Right lobe of liver (tissue), 6 donors: ENCODE results near the gene TMC8. TPM values are rescaled to one million over a fixed set of nuclear protein-coding genes. Genes with fewer than 3 reads are reported as not detected.

Experiments
- ATAC-seq, 4 donors: fragments of 200-7000 bp; cut with Tn5 transposase; one replicate each; pipeline ENCODE4 v1.9.1; 2020; ENCODE audit warnings: mild to moderate bottlenecking in 4 of 4, moderate library complexity in 4 of 4
- DNase-seq, 3 donors: peaks; one replicate each; pipeline ENCODE4 v3.0.0-alpha.2; 2020
- H3K27ac ChIP-seq, 3 donors: fragments of 200-600 bp; one replicate each; pipeline ENCODE4 v1.8.0; 2022
- H3K27me3 ChIP-seq, 2 donors: fragments of 200-600 bp; one replicate each; pipeline ENCODE4 v1.8.0; 2022
- H3K36me3 ChIP-seq, 4 donors: fragments of 200-600 bp; sonication (generic) in 1 of 4; one replicate each; pipeline versions ENCODE4 v1.5.1 to v1.8.0; 2017 to 2022; ENCODE audit warnings: control low read depth in 1 of 4
- H3K4me1 ChIP-seq, 4 donors: fragments of 200-600 bp; sonication (generic) in 1 of 4; one replicate each; pipeline versions ENCODE4 v1.5.1 to v1.8.0; 2017 to 2022; ENCODE audit warnings: control low read depth in 1 of 4
- H3K4me3 ChIP-seq, 3 donors: fragments of 200-600 bp; one replicate each; pipeline ENCODE4 v1.8.0; 2022
- H3K9me3 ChIP-seq, 4 donors: fragments of 200-600 bp; sonication (generic) in 1 of 4; one replicate each; pipeline versions ENCODE4 v1.5.1 to v1.8.0; 2017 to 2022; ENCODE audit warnings: control low read depth in 1 of 4
- POLR2A ChIP-seq: fragments of 450-650 bp; IDR thresholded peaks from one replicate; pipeline ENCODE4 v1.6.1; 2017; ENCODE audit warnings: antibody characterized with exemption, mild to moderate bottlenecking
- WGBS: methylation state at CpG from one replicate; pipeline ENCODE4 v1.1.6; 2018; ENCODE audit warnings: low coverage, low lambda C conversion rate; ENCODE audit not compliant: insufficient coverage; ENCODE audit errors: missing lambda C conversion rate; 5-methylcytosine and 5-hydroxymethylcytosine counted together
- intact Hi-C, 2 donors: fragments of 100-400 bp; cut with DNase I; formaldehyde crosslinking; loops; one replicate each; pipeline versions ENCODE4 v1.11.2 to v1.14.1; 2022
- total RNA-seq, 6 experiments: library from RNA; depleted of rRNA in 2 of 6; stranded (reverse); fragments of >200 nt in 2 of 6; fragmentation: NEBNext Ultra II Directional in 3 of 6; extraction: Animal tissue kit (Norgen Biotek cat#: 25700) in 3 of 6; gene quantifications; one replicate each; pipeline versions ENCODE4 v1.1.0 to v1.2.4, GENCODE V29; 2016 to 2023
- TF ChIP-seq, protein P1 (sequence below), 4 donors: fragments of 200-600 bp in 3 of 4; fragments of 450-650 bp in 1 of 4; IDR thresholded peaks; one replicate each; pipeline versions ENCODE4 v1.5.1 to v1.8.0; 2016 to 2022; ENCODE audit warnings: antibody characterized with exemption in 4 of 4, mild to moderate bottlenecking in 2 of 4
- donor health status: DM: no; HTN: yes; CAD: no.
- donor health status: DM: no; HTN: no; CAD: no.
- donor health status: DM: no; HTN: no; CAD: no.
- donor health status: DM: no; HTN: yes; CAD: no.
- donor health status: DM: no; HTN: yes; CAD: no.

The TMC8 gene
- total RNA-seq, 6 experiments from 2014 or later: 2.4 to 7.2 (median 4.8) TPM

DNA sequence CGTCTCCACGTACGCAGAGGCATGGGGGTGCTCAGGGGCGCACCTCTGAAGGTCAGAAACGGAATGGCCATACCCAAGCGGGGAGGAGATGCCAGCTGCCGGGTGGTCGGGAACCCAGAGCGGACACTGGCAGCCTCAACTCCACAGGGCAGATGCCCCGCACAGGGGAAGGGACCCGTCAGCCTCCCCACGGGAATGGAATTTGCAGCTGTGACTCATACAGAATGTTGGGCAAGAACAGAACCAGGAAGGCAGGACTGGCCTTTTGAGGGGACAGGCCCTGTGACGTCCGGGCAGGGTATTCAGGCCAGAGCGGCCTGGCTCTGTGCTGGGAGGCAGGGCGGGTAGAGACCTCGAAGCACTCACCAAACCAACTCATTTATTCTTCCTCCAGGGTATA is 48.8 kb downstream of the TMC8 start:
- Histone ChIP-seq H3K27me3 (no peaks in the 10 kb centered on the region), H3K4me1 (peaks cover 0 to 36% (median 21%) of the 10 kb centered on the region in 4 donors), H3K4me3 (no peak overlapping the region), H3K36me3 (no peaks in the 10 kb centered on the region), H3K9me3 (no peaks in the 10 kb centered on the region), H3K27ac (no peak overlapping the region)
- no peak for TF ChIP-seq POLR2A
- TF ChIP-seq, protein P1, sequence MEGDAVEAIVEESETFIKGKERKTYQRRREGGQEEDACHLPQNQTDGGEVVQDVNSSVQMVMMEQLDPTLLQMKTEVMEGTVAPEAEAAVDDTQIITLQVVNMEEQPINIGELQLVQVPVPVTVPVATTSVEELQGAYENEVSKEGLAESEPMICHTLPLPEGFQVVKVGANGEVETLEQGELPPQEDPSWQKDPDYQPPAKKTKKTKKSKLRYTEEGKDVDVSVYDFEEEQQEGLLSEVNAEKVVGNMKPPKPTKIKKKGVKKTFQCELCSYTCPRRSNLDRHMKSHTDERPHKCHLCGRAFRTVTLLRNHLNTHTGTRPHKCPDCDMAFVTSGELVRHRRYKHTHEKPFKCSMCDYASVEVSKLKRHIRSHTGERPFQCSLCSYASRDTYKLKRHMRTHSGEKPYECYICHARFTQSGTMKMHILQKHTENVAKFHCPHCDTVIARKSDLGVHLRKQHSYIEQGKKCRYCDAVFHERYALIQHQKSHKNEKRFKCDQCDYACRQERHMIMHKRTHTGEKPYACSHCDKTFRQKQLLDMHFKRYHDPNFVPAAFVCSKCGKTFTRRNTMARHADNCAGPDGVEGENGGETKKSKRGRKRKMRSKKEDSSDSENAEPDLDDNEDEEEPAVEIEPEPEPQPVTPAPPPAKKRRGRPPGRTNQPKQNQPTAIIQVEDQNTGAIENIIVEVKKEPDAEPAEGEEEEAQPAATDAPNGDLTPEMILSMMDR (IDR thresholded peaks at IDR 0.05): no peak
- 69% methylated on average over 4 of the region's 17 CpGs for WGBS
- intact Hi-C loops: loop anchor here in 1 of 2 donors (10.0 kb wide), 1 partner anchor 75 kb away; no protein-coding TSS in a partner anchor
- peak in 1 of 3 donors; percentile 54 for DNase-seq
- peak in 1 of 4 donors; percentile 8 for ATAC-seq

DNA sequence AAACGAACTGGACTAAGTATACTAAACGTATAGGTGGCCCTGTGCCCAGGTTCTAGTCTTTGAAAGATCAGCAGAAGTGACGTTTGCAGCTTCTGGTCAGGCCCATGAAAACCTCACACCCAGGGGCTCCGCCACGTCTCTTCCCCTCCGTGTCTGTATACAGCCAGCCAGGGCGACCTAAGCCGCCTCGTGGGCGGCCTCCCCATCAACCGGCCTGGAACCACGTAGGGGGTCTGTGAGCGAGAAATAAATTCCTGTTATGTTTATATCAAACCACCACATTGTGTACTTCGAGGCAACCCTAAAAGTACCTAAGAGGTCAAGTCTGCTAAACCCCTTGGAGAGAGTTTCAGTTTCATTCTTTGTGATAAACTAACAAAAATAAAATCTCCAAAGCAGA is 49.5 kb downstream of the TMC8 start:
- H3K4me3 ChIP-seq: no peak overlapping the region

DNA sequence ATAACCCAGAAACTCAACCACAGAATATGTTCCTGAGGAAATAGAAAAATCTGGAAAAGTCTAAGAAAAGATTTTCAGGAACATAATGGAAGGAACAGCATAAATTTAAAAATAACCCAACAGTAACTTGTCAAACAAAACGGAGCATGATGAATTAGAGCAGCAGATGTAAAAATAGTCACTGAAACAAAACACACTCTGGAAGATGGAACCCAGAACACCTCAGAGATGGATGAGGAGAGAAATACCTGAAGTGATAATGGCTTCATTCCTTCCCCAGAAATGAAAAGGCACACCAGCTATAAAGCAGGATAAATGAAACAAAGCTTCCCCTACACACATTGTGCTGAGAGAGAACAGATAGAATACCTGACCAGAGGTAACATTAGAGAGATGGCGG is 49.9 kb downstream of the TMC8 start:
- no peaks in the 10 kb centered on the region for H3K27me3 ChIP-seq
- WGBS: 67% methylated on average over 2 of the region's 2 CpGs
- no peak for DNase-seq
- no peaks in the 10 kb centered on the region for H3K36me3 ChIP-seq
- H3K4me1 ChIP-seq: peaks cover 0 to 36% (median 19%) of the 10 kb centered on the region in 4 donors
- intact Hi-C loops: no loop called here
- no peak for ATAC-seq
- H3K4me3 ChIP-seq: no peak overlapping the region
- H3K27ac ChIP-seq: peak overlapping the region in 2 of 3 donors; percentile 35 to 79
- TF ChIP-seq, protein P1 (IDR thresholded peaks at IDR 0.05): no peak
- TF ChIP-seq POLR2A: no peak
- H3K9me3 ChIP-seq: no peaks in the 10 kb centered on the region

More for the DNA sequence above, 49.5 kb downstream of the TMC8 start:
- ATAC-seq: no peak
- no peaks in the 10 kb centered on the region for H3K9me3 ChIP-seq
- no peak for TF ChIP-seq POLR2A
- TF ChIP-seq, protein P1 (IDR thresholded peaks at IDR 0.05): no peak
- DNase-seq: no peak
- peaks cover 0 to 36% (median 20%) of the 10 kb centered on the region in 4 donors for H3K4me1 ChIP-seq
- WGBS: 40% methylated on average over 8 of the region's 14 CpGs
- H3K27me3 ChIP-seq: no peaks in the 10 kb centered on the region
- peak overlapping the region; percentile 6 to 79 (median 35) for H3K27ac ChIP-seq
- intact Hi-C loops: no loop called here
- no peaks in the 10 kb centered on the region for H3K36me3 ChIP-seq

DNA sequence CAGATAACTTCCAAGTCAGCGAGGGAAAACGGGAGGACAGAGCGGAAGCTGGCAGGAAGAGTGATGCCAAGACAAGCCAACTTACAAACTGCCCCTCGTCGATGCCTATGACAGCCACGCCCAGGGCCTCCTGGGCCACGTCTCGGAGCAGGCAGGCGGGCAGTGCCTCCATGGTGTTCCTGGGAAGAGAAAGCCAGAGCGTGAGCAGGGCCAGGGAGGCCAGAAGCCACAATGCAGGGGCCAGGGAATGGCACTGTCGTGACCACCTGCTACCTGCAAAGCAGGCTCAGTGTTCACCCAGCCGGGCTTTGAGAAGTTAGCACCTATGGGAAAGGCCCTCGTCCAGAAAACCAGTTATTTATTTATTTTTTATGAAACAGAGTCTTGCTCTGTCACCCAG is 51.9 kb downstream of the TMC8 start:
- DNase-seq (peak in 1 of 3 donors; percentile 37), ATAC-seq (no peak)
- Histone ChIP-seq H3K4me1 (peaks cover 0 to 30% (median 15%) of the 10 kb centered on the region in 4 donors), H3K36me3 (no peaks in the 10 kb centered on the region), H3K4me3 (no peak overlapping the region), H3K9me3 (no peaks in the 10 kb centered on the region), H3K27me3 (no peaks in the 10 kb centered on the region), H3K27ac (no peak overlapping the region)
- WGBS: 89% methylated on average over 6 of the region's 13 CpGs
- TF ChIP-seq, protein P1 (IDR thresholded peaks at IDR 0.05): no peak
- TF ChIP-seq POLR2A: no peak
- intact Hi-C loops: no loop called here
